Uterus (tissue), 4 donors: ENCODE data around the gene EXOC3. TPM values are rescaled to one million over a fixed set of nuclear protein-coding genes. Genes with fewer than 3 reads are reported as not detected.
A peak's percentile ranks its signal among the peaks of the same experiment; 100 is the strongest.

Experiments
- DNase-seq, 2 donors: peaks; one replicate each; pipeline ENCODE4 v3.0.0-alpha.2; 2019 to 2020
- H3K27ac ChIP-seq, 2 donors: fragments of 200-600 bp; sonication (generic); 1 replicate in 1 of 2; 2 replicates in 1 of 2; pipeline ENCODE4 v1.5.1; 2016 to 2018
- H3K27me3 ChIP-seq, 2 donors: fragments of 200-600 bp; sonication (generic); one replicate each; pipeline ENCODE4 v1.5.1; 2018 to 2019; ENCODE audit warnings: control low read depth in 1 of 2
- H3K36me3 ChIP-seq, 2 donors: fragments of 200-600 bp; sonication (generic); one replicate each; pipeline ENCODE4 v1.5.1; 2019; ENCODE audit warnings: control low read depth in 1 of 2
- H3K4me1 ChIP-seq, 2 donors: fragments of 200-600 bp; sonication (generic); one replicate each; pipeline ENCODE4 v1.5.1; 2018 to 2019; ENCODE audit warnings: control low read depth in 1 of 2
- H3K4me3 ChIP-seq, 2 donors: fragments of 200-600 bp; sonication (generic); 1 replicate in 1 of 2; 2 replicates in 1 of 2; pipeline ENCODE4 v1.5.1; 2018 to 2019; ENCODE audit warnings: mild to moderate bottlenecking in 1 of 2
- H3K9me3 ChIP-seq, 2 donors: fragments of 200-600 bp; sonication (generic); one replicate each; pipeline ENCODE4 v1.5.1; 2019; ENCODE audit warnings: control low read depth in 1 of 2
- POLR2A ChIP-seq, 2 donors: fragments of 450-650 bp; IDR thresholded peaks; one replicate each; pipeline ENCODE4 v1.6.1; 2016; ENCODE audit warnings: antibody characterized with exemption in 2 of 2, mild to moderate bottlenecking in 1 of 2, moderate library complexity in 1 of 2
- intact Hi-C: fragments of 100-400 bp; cut with DNase I; formaldehyde crosslinking; loops from one replicate; pipeline ENCODE4 v1.15.1; 2023; ENCODE audit warnings: low total_unique reads
- total RNA-seq, 4 donors: library from RNA; depleted of rRNA in 3 of 4; stranded (reverse); fragments of >200 nt in 3 of 4; gene quantifications; one replicate each; pipeline versions ENCODE4 v1.1.0 to v1.2.4, GENCODE V29; 2014 to 2023
- TF ChIP-seq, protein P1 (sequence below), 4 experiments: fragments of 200-600 bp in 2 of 4; fragments of 450-650 bp in 2 of 4; sonication (generic) in 2 of 4; IDR thresholded peaks; one replicate each; pipeline ENCODE4 v1.5.1; 2016 to 2019; ENCODE audit warnings: antibody characterized with exemption in 4 of 4, mild to moderate bottlenecking in 2 of 4, moderate library complexity in 1 of 4
- donor health status: DM: yes; HTN: yes; CAD: no.

EXOC3 gene
- total RNA-seq, 4 donors from 2014 or later, result 30.6 to 64.4 (median 50.2) TPM

DNA sequence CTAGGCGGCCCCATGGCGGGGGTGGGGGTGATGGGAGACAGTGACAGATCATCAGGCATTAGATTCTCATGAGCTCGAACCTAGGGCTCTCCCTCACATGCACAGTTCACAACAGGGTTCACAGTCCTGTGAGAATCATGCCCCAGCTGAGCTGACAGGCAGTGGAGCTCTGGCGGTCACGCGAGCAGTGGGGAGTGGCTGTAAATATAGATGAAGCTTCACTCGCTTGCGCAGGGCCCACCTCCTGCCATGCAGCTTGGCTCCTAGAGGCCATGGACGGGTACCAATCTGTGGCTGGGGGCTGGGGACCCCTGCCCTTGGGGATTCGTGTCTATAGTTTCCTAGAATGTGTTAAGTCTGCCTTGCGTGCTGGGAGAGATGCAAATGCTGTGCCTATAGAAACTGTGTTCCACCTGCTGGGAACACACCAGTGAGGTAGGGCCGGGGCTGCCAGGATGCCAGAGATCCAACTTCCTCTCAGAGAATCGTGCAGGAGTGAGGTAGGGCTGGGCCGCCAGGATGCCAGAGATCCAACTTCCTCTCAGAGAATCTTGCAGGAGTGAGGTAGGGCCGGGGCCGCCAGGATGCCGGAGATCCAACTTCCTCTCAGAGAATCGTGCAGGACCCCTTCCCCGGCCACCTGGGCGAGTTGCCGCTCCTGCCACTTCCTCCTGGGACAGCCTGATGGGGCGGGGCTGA, 14.1 kb upstream of the EXOC3 start:
- Histone ChIP-seq H3K9me3 (no peaks in the 10 kb centered on the region), H3K36me3 (no peaks in the 10 kb centered on the region), H3K4me1 (no peaks in the 10 kb centered on the region), H3K4me3 (no peak overlapping the region), H3K27ac (no peak overlapping the region), H3K27me3 (no peaks in the 10 kb centered on the region)
- no peak for DNase-seq
- TF ChIP-seq POLR2A (IDR thresholded peaks at IDR 0.05), result no peak
- TF ChIP-seq, protein P1, sequence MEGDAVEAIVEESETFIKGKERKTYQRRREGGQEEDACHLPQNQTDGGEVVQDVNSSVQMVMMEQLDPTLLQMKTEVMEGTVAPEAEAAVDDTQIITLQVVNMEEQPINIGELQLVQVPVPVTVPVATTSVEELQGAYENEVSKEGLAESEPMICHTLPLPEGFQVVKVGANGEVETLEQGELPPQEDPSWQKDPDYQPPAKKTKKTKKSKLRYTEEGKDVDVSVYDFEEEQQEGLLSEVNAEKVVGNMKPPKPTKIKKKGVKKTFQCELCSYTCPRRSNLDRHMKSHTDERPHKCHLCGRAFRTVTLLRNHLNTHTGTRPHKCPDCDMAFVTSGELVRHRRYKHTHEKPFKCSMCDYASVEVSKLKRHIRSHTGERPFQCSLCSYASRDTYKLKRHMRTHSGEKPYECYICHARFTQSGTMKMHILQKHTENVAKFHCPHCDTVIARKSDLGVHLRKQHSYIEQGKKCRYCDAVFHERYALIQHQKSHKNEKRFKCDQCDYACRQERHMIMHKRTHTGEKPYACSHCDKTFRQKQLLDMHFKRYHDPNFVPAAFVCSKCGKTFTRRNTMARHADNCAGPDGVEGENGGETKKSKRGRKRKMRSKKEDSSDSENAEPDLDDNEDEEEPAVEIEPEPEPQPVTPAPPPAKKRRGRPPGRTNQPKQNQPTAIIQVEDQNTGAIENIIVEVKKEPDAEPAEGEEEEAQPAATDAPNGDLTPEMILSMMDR (IDR thresholded peaks at IDR 0.05), result no peak
- intact Hi-C loops, result no loop called here

DNA sequence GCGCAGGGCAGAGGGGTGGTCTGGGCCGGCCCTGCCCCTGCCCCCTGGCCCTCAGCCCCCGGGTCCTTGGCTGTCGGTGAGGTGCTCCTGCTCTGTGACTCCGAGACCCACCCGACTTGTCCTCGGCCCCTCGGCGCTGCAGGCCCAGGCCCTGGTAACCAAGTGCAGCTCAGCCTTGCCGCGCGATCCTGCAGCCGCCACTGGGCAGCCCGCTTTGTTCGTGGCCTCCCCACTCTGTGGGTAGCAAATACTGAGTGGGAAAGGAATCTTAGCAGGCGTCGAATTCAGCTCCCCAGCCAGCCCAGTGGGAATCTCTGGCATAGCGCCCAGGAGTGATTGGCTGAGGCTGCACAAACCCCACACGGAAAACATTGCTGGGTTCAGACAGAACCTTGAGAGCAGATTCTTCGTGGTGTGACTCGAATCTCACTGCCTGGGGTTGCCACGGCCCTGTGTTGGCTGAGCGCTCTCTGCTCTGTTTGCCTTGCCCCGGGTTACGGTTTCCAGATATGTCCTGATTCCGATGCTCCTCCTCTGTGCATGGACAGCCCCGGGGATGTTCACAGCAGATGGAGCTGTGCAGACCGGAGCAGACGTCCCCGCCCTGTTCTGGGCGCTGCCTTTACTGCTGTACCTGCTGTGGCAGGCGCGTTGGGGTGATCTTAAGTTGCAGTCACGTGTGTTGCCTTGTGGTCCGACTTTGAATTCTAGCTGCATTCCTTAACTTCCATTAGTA, 13.4 kb upstream of the EXOC3 start:
- TF ChIP-seq, protein P1 (IDR thresholded peaks at IDR 0.05), result no peak
- TF ChIP-seq POLR2A (IDR thresholded peaks at IDR 0.05), result no peak
- Histone ChIP-seq H3K9me3 (no peaks in the 10 kb centered on the region), H3K4me3 (no peak overlapping the region), H3K27me3 (no peaks in the 10 kb centered on the region), H3K4me1 (no peaks in the 10 kb centered on the region), H3K36me3 (no peaks in the 10 kb centered on the region), H3K27ac (no peak overlapping the region)
- DNase-seq, result no peak
- intact Hi-C loops, result no loop called here

- H3K9me3 ChIP-seq, result no peaks in the 10 kb centered on the region
- H3K4me1 ChIP-seq, result no peaks in the 10 kb centered on the region
- TF ChIP-seq, protein P1 (IDR thresholded peaks at IDR 0.05), result no peak
- intact Hi-C loops, result no loop called here
- H3K27ac ChIP-seq, result no peak overlapping the region
- no peak overlapping the region for H3K4me3 ChIP-seq
- no peaks in the 10 kb centered on the region for H3K27me3 ChIP-seq
- no peak for DNase-seq
- no peaks in the 10 kb centered on the region for H3K36me3 ChIP-seq
Measured at GRCh38 chr5:430214-430925, 12.6 kb upstream of the EXOC3 start.

- Histone ChIP-seq H3K27me3 (no peaks in the 10 kb centered on the region), H3K9me3 (no peaks in the 10 kb centered on the region), H3K27ac (no peak overlapping the region), H3K4me1 (no peaks in the 10 kb centered on the region), H3K4me3 (no peak overlapping the region), H3K36me3 (no peaks in the 10 kb centered on the region)
- intact Hi-C loops, result no loop called here
- no peak for DNase-seq
- TF ChIP-seq POLR2A (IDR thresholded peaks at IDR 0.05), result no peak
- TF ChIP-seq, protein P1 (IDR thresholded peaks at IDR 0.05), result peak; percentile 17 to 68 (median 41)
Measured at GRCh38 chr5:431001-431710, 11.8 kb upstream of the EXOC3 start.
